ENCODE measurements around the gene DNAJC18. TPM values are rescaled to one million over a fixed set of nuclear protein-coding genes. Genes with fewer than 3 reads are reported as not detected.

DNAJC18 gene
- total and polyA plus RNA-seq, 7 experiments from 2014 or later, result 2.2 to 9.7 (median 4.9) TPM

DNA sequence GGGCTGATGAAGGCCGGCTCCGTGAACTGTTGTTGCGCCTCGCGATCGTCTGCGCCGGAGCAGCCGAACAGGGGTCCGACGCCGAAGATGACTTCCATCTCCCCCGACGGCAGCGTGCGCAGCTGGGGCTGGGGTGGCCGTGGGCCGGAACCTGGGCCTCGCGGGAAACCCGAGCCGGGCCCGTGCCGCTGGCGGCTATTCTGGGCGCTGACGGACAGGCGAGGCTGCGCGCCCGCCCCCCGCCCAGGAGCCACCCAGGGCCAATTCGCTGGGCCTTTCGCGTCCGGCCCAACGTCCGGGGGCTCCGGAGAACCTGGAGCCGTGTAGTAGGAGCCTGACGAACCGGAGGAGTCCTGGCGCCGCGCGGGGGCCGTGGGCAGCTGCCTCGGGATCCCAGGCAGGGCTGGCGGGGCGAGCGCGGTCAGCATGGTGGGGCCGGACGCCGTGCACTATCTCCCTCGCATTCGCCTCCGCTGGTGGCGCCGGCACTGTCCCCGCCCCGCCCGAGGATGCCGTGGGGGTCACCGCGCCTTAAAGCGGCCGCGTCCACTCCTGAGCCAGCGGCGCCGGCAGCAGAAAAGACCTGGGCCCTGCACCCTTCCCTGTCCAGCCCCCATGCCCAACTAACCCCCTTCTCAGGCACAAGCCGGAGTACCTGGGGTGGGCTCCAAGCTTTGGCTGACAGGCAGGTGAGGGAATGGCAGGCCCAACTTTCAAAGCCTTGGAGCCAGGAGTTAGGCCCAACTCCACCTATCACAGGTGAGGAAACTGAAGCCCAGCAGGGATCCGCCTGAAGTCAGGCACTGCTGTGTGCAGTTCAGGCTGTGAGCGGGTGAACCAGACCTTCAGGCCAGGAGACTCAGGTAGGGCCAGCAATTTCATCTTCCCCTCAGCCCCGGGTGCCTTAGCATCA, 44.4 kb downstream of the DNAJC18 start, which contains the start of gene PROB1:
Gene PROB1 (minus strand): TSS at position 451 of the 913 bp plus-strand sequence. CDS start 23 bp downstream, at position 428.
- no peaks in the 10 kb centered on the region for H3K9me3 ChIP-seq (ENCODE audit: control insufficient read depth in 2 of 3, low read length in 3 of 3)
- no peaks in the 10 kb centered on the region for H3K27me3 ChIP-seq (ENCODE audit: control insufficient read depth in 2 of 2, insufficient read depth in 2 of 2, low read length in 2 of 2)
- peak within 1 kb of the TSS; percentile 5 for H3K27ac ChIP-seq (ENCODE audit: low read depth, low read length)
- Mint-ChIP-seq H3K4me1 (peaks cover 8 to 49% (median 21%) of the 10 kb centered on the region in 7 donors), H3K27me3 (no peaks in the 10 kb centered on the region), H3K36me3 (peaks cover 4 to 10% (median 5%) of the 10 kb centered on the region in 5 donors), H3K27ac (peak within 1 kb of the TSS in 1 of 9 donors; percentile 97), H3K9me3 (no peaks in the 10 kb centered on the region), H3K4me3 (peak within 1 kb of the TSS in 9 of 10 donors; percentile 19 to 97 (median 87))
- H3K4me1 ChIP-seq (ENCODE audit: control insufficient read depth in 2 of 2, insufficient read depth in 2 of 2, low read length in 2 of 2), result peaks cover 5 to 26% of the 10 kb centered on the region in 2 donors
- peak within 1 kb of the TSS; percentile 76 for H3K4me3 ChIP-seq (ENCODE audit: low read length)
- ChIA-PET POLR2A (interaction anchor here (0.6 to 1.5 kb wide), 6 partner anchors 9 to 679 kb away, joined by 3 to 4 read pairs (median 3); partner anchors contain the start of genes MATR3, PAIP2 and SPATA24), CTCF (interaction anchor here (0.5 kb wide), 1 partner anchor 53 kb away, joined by 3 read pairs; no protein-coding TSS in a partner anchor)
- DNase-seq, result no peak
- intact Hi-C loops (cut with micrococcal nuclease), result loop anchor here (5.0 to 10.0 kb wide), 3 partner anchors 452 to 930 kb away; partner anchors contain the start of genes CTNNA1 (in 1 of the 2) and EGR1 (in 1 of the 2)
- peaks cover 0 to 6% (median 0%) of the 10 kb centered on the region in 3 experiments for H3K36me3 ChIP-seq (ENCODE audit: control insufficient read depth in 2 of 3, insufficient read depth in 3 of 3, low read length in 3 of 3)
- no peak for ATAC-seq

DNA sequence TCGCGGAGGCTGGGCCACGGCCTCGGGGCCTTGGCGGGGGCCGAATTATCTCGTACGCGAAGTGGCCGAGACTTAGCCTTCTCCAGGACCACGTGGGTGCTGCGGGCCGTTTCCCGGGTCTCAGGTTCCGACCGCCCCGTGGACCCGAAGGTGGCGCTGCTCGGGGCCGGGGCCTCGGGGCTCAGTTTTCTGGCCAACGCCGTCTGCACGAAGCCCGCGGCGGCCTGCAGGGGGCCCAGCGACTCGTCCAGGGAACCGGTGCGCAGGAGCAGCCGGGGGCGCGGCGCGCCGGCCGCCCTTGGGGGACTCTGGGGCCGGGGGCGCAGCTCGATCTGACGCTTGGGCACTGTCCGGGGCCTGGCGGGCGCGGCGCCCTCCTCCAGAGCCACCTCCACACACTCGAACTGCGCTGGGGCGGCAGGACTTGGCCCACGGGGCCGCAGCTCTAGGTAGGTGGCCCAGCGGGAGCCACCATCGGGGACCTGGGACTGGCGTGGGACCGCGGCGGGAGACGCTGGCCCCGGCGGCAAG, 45.1 kb downstream of the DNAJC18 start:
- H3K36me3 ChIP-seq (ENCODE audit: control insufficient read depth in 2 of 3, insufficient read depth in 3 of 3, low read length in 3 of 3), result peaks cover 0 to 6% (median 0%) of the 10 kb centered on the region in 3 experiments
- intact Hi-C loops (cut with micrococcal nuclease), result loop anchor here (5.0 to 10.0 kb wide), 3 partner anchors 453 to 929 kb away; partner anchors contain the start of genes CTNNA1 (in 1 of the 2) and EGR1 (in 1 of the 2)
- no peaks in the 10 kb centered on the region for H3K27me3 ChIP-seq (ENCODE audit: control insufficient read depth in 2 of 2, insufficient read depth in 2 of 2, low read length in 2 of 2)
- Mint-ChIP-seq H3K9me3 (no peaks in the 10 kb centered on the region), H3K27ac (peak overlapping the region in 1 of 9 donors; percentile 97), H3K4me1 (peaks cover 12 to 54% (median 23%) of the 10 kb centered on the region in 7 donors), H3K27me3 (no peaks in the 10 kb centered on the region), H3K4me3 (peak overlapping the region in 7 of 10 donors; percentile 21 to 97 (median 88)), H3K36me3 (peaks cover 2 to 15% (median 2%) of the 10 kb centered on the region in 5 donors)
- H3K4me3 ChIP-seq (ENCODE audit: low read length), result peak overlapping the region; percentile 76
- H3K4me1 ChIP-seq (ENCODE audit: control insufficient read depth in 2 of 2, insufficient read depth in 2 of 2, low read length in 2 of 2), result peaks cover 5 to 33% of the 10 kb centered on the region in 2 donors
- peak in 6 of 9 donors; percentile 17 to 75 (median 42) for DNase-seq
- CTCF ChIA-PET, result interaction anchor here (0.5 kb wide), 1 partner anchor 52 kb away, joined by 3 read pairs; no protein-coding TSS in a partner anchor
- H3K27ac ChIP-seq (ENCODE audit: low read depth, low read length), result peak overlapping the region; percentile 5
- POLR2A ChIA-PET, result interaction anchor here (1.1 to 1.5 kb wide), 3 partner anchors 9 to 101 kb away, joined by 3 to 4 read pairs (median 3); partner anchors contain the start of genes MATR3, PAIP2 and SPATA24
- ATAC-seq, result peak; percentile 50
- no peaks in the 10 kb centered on the region for H3K9me3 ChIP-seq (ENCODE audit: control insufficient read depth in 2 of 3, low read length in 3 of 3)

DNA sequence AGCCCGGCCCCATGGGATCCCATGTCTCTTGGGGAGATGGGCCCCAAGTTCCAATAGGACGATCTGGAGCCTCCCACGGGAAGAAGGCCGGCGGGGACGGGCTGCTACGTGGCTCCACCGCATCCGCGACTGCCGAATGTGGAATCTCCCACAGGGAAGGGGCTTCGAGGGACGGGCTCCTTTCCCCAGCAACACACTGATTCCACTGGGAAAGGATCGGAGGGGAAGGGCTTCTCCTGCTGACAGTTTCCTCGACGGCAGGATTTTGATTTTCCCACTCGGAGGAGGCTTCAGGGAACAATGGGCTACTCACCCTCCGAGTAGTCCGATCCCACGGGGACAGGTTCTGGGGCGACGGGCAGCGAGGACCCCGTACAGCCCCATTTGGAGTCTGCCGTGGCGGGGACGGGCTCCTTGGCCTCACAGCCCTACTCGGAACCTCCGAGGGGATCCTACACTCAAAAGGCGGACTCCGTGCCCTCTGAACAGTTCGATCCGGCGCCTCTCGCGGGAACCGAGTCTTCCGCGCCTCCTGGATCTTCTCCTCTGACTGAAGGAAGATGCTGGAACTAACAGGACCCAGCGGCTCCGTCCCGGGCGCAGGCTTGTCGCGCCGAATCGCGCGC, 45.7 kb downstream of the DNAJC18 start:
- H3K4me1 ChIP-seq (ENCODE audit: control insufficient read depth in 2 of 2, insufficient read depth in 2 of 2, low read length in 2 of 2), result peaks cover 5 to 34% of the 10 kb centered on the region in 2 donors
- peak in 2 of 9 donors; percentile 13 for DNase-seq
- Mint-ChIP-seq H3K36me3 (peaks cover 0 to 15% (median 0%) of the 10 kb centered on the region in 5 donors), H3K4me1 (peaks cover 12 to 56% (median 23%) of the 10 kb centered on the region in 7 donors), H3K4me3 (peak overlapping the region; percentile 87 to 97 (median 90)), H3K27me3 (no peaks in the 10 kb centered on the region), H3K27ac (peak overlapping the region in 6 of 9 donors; percentile 7 to 97 (median 30)), H3K9me3 (no peaks in the 10 kb centered on the region)
- no peaks in the 10 kb centered on the region for H3K27me3 ChIP-seq (ENCODE audit: control insufficient read depth in 2 of 2, insufficient read depth in 2 of 2, low read length in 2 of 2)
- no peaks in the 10 kb centered on the region for H3K9me3 ChIP-seq (ENCODE audit: control insufficient read depth in 2 of 3, low read length in 3 of 3)
- no peak for ATAC-seq
- CTCF ChIA-PET, result no interaction called here
- peak overlapping the region; percentile 17 for H3K27ac ChIP-seq (ENCODE audit: low read depth, low read length)
- peaks cover 0 to 6% (median 0%) of the 10 kb centered on the region in 3 experiments for H3K36me3 ChIP-seq (ENCODE audit: control insufficient read depth in 2 of 3, insufficient read depth in 3 of 3, low read length in 3 of 3)
- POLR2A ChIA-PET, result interaction anchor here (1.1 to 4.6 kb wide), 4 partner anchors 10 to 100 kb away, joined by 3 to 24 read pairs (median 4); partner anchors contain the start of genes MATR3, PAIP2 and SPATA24
- intact Hi-C loops (cut with micrococcal nuclease), result loop anchor here (2.0 to 10.0 kb wide), 5 partner anchors 45 to 929 kb away; partner anchors contain the start of genes CTNNA1 (in 1 of the 2), DNAJC18 (in 1 of the 2), EGR1 (in 1 of the 2) and MATR3 (in 1 of the 2)
- peak overlapping the region; percentile 76 for H3K4me3 ChIP-seq (ENCODE audit: low read length)

DNA sequence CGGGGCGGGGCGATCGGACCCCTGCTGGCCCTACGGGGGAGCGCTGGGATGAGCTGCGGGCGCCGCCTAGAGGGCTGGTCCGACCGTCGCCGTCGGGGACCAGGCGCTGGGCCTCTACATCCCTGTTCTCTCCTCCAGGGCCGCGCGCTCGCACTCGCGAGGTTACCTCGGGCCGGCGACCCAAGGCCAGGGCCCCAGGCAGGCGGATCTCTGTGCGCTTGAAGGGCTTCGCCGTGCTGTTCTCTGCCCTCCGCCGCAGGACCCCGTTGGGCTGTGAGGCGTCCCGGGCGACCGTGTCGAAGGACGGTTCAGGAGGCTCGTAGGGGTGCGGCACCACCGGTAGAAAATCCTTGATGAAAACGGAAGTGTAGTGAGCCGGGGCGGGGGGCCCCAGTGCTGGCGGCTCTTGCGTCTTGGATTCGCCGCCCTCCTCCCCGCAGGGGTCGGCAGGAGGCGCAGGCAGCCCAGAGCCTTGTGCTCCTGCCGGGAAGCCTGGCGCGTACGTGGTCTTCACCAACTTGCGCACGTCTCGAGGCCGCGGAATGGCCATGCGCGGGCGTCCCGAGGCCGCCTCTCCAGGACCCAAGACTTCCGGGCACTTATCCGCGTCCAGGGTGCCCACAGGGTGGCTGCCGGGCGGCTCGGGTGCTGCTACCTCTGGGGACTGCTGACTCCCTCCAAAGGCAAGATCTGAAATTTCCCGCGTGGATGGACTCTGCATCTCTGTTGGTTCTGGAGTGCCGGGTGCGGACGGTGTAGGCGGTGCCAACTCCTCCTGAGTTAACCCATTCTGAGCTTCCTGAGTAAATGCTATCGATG, 46.4 kb downstream of the DNAJC18 start:
- Histone ChIP-seq H3K9me3 (ENCODE audit: control insufficient read depth in 2 of 3, low read length in 3 of 3) (no peaks in the 10 kb centered on the region), H3K4me3 (ENCODE audit: low read length) (peak overlapping the region; percentile 76), H3K36me3 (ENCODE audit: control insufficient read depth in 2 of 3, insufficient read depth in 3 of 3, low read length in 3 of 3) (peaks cover 0 to 6% (median 0%) of the 10 kb centered on the region in 3 experiments), H3K4me1 (ENCODE audit: control insufficient read depth in 2 of 2, insufficient read depth in 2 of 2, low read length in 2 of 2) (peaks cover 5 to 34% of the 10 kb centered on the region in 2 donors), H3K27ac (ENCODE audit: low read depth, low read length) (peak overlapping the region; percentile 17), H3K27me3 (ENCODE audit: control insufficient read depth in 2 of 2, insufficient read depth in 2 of 2, low read length in 2 of 2) (no peaks in the 10 kb centered on the region)
- Mint-ChIP-seq H3K9me3 (no peaks in the 10 kb centered on the region), H3K27me3 (no peaks in the 10 kb centered on the region), H3K27ac (peak overlapping the region in 6 of 9 donors; percentile 7 to 97 (median 59)), H3K36me3 (peaks cover 0 to 15% (median 0%) of the 10 kb centered on the region in 5 donors), H3K4me3 (peak overlapping the region; percentile 87 to 97 (median 90)), H3K4me1 (peaks cover 12 to 61% (median 23%) of the 10 kb centered on the region in 7 donors)
- CTCF ChIA-PET, result no interaction called here
- DNase-seq (peak; percentile 39 to 87 (median 60)), ATAC-seq (peak; percentile 82)
- POLR2A ChIA-PET, result interaction anchor here (4.6 kb wide), 1 partner anchor 11 kb away, joined by 24 read pairs; the partner anchor contains the start of gene SPATA24
- intact Hi-C loops (cut with micrococcal nuclease), result loop anchor here (1.0 to 10.0 kb wide), 10 partner anchors 11 to 928 kb away; partner anchors contain the start of genes PAIP2 (in 2 of the 2), SPATA24 (in 2 of the 2), CTNNA1 (in 1 of the 2) and DNAJC18 (in 1 of the 2)

DNA sequence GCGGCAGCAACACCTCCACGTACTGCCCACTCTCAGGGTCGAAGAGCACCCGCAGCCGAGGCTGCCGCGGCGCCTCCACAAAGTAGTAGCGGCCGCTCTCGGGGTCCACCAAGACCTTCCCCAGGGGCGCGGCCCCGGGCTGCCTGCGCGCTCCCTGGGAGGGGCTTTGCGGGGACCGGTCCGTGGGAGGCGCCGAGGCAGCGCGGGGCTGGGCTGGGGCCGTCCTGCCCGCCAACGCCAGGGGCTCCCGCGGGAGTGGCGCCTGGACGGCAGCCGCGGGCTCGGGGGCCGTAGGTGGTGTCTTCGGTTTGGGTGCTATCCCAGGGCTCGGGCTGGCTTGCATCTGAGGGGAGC, 47.0 kb downstream of the DNAJC18 start:
- ChIA-PET POLR2A (interaction anchor here (4.6 kb wide), 1 partner anchor 11 kb away, joined by 24 read pairs; the partner anchor contains the start of gene SPATA24), CTCF (no interaction called here)
- Histone ChIP-seq H3K36me3 (ENCODE audit: control insufficient read depth in 2 of 3, insufficient read depth in 3 of 3, low read length in 3 of 3) (peaks cover 0 to 6% (median 0%) of the 10 kb centered on the region in 3 experiments), H3K27me3 (ENCODE audit: control insufficient read depth in 2 of 2, insufficient read depth in 2 of 2, low read length in 2 of 2) (no peaks in the 10 kb centered on the region), H3K9me3 (ENCODE audit: control insufficient read depth in 2 of 3, low read length in 3 of 3) (no peaks in the 10 kb centered on the region), H3K27ac (ENCODE audit: low read depth, low read length) (no peak overlapping the region), H3K4me1 (ENCODE audit: control insufficient read depth in 2 of 2, insufficient read depth in 2 of 2, low read length in 2 of 2) (peaks cover 5 to 34% of the 10 kb centered on the region in 2 donors), H3K4me3 (ENCODE audit: low read length) (peak overlapping the region; percentile 76)
- ATAC-seq (peak; percentile 39), DNase-seq (no peak)
- no peaks in the 10 kb centered on the region for H3K9me3 Mint-ChIP-seq
- intact Hi-C loops (cut with micrococcal nuclease), result loop anchor here (1.0 to 10.0 kb wide), 10 partner anchors 12 to 928 kb away; partner anchors contain the start of genes PAIP2 (in 2 of the 2), SPATA24 (in 2 of the 2), CTNNA1 (in 1 of the 2) and DNAJC18 (in 1 of the 2)
- H3K27ac Mint-ChIP-seq, result peak overlapping the region in 1 of 9 donors; percentile 99
- peaks cover 0 to 15% (median 0%) of the 10 kb centered on the region in 5 donors for H3K36me3 Mint-ChIP-seq
- no peaks in the 10 kb centered on the region for H3K27me3 Mint-ChIP-seq
- peaks cover 12 to 60% (median 23%) of the 10 kb centered on the region in 7 donors for H3K4me1 Mint-ChIP-seq
- peak overlapping the region; percentile 87 to 97 (median 90) for H3K4me3 Mint-ChIP-seq
